Measurements from ENCODE around the gene CCT3.
"Not testable (repeated sequence)": the region's sequence is repeated elsewhere in the genome, so short reads cannot be mapped to it uniquely, and the experiment has no call there.

The CCT3 gene

GRCh38 chr1:156338180-156338976 is at the start of gene CCT3, which contains the start of gene TSACC:
Gene CCT3, minus strand, starts transcription at chr1:156338292. Its CDS starts 108 bp downstream, at chr1:156338184.
Gene TSACC, plus strand, starts transcription at chr1:156338526. Its CDS starts 1,232 bp downstream, at chr1:156339758.
- DNase-seq: peak; percentile 100

DNA sequence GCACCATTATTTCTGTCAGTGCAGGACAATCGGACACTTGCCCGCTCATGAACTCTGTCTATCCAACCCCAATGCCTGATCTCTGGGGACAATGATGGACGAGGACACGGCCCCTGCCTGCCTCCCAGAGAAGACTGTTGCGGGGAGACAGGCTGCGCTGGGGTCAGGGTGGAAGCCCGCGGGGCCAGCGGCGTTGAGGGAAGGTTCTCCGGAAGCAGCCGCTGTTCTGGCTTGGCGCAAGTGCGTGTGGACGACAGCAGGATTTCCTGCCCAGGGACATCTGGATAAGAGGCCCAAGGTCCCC is 49.7 kb upstream of the CCT3 start:
- no peak for DNase-seq

GRCh38 chr1:156386949-156387869 is 49.1 kb upstream of the CCT3 start:
- DNase-seq: no peak

- no peak for DNase-seq
Measured at GRCh38 chr1:156386134-156386901, 48.2 kb upstream of the CCT3 start.

- DNase-seq: peak; percentile 77
Measured at GRCh38 chr1:156385534-156386031, 47.5 kb upstream of the CCT3 start.

DNA sequence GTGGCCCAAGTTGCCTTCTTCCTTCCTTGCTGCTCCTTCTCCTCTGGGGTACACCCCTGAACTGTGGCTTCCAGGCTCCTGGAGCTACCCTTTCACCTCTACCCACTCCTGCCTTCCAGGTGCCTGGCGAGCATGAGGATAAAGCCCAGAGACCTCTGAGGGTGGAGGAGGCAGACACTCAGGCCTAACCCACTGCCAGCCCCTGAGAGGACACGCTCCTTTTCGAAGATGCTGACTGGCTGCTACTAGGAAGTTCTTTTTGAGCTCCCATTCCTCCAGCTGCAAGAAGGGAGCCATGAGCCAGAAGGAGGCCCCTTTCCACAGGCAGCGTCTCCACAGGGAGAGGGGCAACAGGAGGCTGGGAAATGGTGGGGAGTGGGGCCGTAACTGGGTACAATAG is 46.6 kb upstream of the CCT3 start:
- no peak for DNase-seq

- no peak for DNase-seq
Measured at GRCh38 chr1:156384007-156384406, 45.9 kb upstream of the CCT3 start.

- DNase-seq: peak; percentile 85
Measured at GRCh38 chr1:156383023-156383422, 44.9 kb upstream of the CCT3 start.

- no peak for DNase-seq
Measured at GRCh38 chr1:156382561-156382960, 44.5 kb upstream of the CCT3 start.

- DNase-seq: no peak
Measured at GRCh38 chr1:156379420-156380165, 41.5 kb upstream of the CCT3 start.

GRCh38 chr1:156378557-156378956 is 40.5 kb upstream of the CCT3 start:
- DNase-seq: no peak

DNA sequence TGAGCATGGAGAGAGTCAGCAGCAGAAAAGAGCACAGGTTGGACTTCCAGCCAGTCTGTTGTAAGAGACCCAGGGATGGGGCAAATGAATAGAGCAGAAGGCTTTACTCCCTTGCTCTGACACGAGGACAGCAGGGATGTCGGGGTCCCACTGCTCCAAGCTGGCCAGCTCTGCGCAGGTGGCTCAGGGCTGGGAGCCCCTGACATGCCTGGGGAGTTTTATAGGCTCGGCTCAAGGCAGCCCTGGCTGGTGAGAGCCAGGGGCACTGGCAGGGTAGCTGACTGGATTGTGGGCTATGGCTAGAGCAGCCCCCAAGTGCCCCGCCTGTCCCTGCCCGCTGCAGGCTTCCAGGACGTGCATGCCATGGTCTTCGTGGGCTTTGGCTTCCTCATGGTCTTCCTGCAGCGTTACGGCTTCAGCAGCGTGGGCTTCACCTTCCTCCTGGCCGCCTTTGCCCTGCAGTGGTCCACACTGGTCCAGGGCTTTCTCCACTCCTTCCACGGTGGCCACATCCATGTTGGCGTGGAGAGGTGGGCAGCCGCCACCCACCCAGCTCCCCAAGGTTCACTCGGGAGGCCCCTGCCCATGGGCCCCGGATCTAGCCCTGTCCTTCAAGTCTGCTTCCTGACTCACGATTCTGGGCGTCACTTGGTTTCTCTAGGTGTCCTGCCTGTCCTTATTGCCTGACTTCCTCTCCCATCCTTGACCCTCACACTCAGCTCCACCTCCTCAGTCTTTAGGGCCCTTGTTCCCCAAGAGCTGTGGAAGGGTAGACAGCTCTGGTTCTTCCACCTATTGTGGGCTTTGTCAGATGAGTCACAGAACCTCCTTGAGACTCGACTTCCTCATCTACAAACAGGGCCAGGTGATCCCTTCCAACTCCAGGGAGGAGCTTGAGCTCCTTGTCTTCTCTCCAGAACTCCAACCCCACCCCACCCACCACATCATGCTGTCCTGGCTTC is 39.1 kb upstream of the CCT3 start:
- no peak for DNase-seq

- no peak for DNase-seq
Measured at GRCh38 chr1:156376146-156376545, 38.1 kb upstream of the CCT3 start.

- no peak for DNase-seq
Measured at GRCh38 chr1:156373546-156373945, 35.5 kb upstream of the CCT3 start.

GRCh38 chr1:156372876-156373275 is 34.8 kb upstream of the CCT3 start:
- DNase-seq: no peak

DNA sequence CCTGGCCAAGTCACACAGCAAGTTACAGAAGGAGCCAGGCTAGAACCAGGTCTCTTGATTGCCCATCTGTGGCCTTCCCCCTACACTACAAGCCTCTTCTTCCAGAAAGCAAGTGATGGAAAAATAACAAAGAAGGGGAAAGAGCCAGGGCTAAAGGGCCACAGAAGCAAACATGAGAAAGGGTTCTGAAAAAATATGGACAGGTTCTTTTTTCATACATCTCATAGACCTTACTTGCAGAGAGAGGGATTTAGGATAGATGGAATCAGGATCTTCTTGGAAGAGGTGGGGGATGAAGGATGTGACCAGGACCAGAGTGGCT is 34.1 kb upstream of the CCT3 start:
- DNase-seq: no peak

GRCh38 chr1:156371553-156372264 is 33.6 kb upstream of the CCT3 start:
- DNase-seq: no peak

GRCh38 chr1:156369685-156370286 is 31.7 kb upstream of the CCT3 start:
- DNase-seq: not testable (repeated sequence)

- peak; percentile 56 for DNase-seq
Measured at GRCh38 chr1:156368889-156369684, 31.0 kb upstream of the CCT3 start, which contains the start of gene RHBG. Gene RHBG, plus strand, starts transcription at chr1:156369211. Its CDS starts 39 bp downstream, at chr1:156369250.
